ENCODE results near the gene DDX41.
"Not testable (repeated sequence)": the region's sequence is repeated elsewhere in the genome, so short reads cannot be mapped to it uniquely, and the experiment has no call there.

The DDX41 gene

DNA sequence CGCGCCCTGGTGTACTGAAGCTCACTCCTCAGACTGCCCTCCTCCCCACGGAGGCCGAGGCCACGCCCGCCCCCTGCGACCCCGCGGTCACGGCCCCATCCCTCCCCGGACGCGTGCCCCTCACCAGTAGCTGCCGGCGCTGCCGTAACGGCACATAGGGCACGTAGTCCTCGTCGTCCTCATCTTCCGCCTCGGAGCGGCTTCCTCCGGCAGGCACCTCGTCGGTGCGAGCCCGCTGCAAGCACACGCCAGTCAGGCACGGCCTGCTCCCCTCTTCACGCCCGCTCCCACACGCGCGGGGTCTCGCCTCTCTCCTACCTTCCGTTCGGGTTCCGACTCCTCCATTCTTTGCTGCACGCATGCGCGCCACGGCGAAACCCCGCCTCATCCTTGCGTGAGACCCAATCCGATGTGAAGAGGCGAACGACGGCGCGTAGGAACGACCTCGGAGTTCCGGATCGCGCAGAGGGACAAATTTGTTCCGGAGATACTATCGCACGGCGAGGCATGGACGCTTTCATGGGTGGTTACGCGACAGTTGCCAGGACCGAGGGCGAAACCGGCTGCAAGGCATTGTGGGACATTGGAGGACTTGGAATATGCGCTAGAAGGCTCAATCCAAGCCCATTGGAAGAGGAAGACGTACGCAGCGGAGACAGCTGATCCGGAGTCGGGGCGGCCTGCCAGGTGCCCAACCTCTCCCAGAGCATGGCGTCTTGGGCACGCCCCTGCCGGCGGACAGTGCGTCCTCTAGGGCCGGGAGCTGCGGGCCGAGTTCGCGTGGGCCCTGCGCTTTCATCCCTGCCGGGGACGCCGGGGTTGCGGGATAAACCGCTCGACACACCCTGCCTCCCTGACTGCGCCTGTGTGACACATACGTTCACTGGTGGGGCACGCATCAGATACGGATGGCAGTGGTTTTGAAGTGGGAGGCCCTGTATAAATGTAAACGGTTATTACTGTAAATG, at the start of gene DDX41:
Gene DDX41, minus strand, starts transcription at position 361 of the 968 bp plus-strand sequence. Its CDS starts 16 bp downstream, at position 345.
- peak; percentile 84 to 92 (median 88) for DNase-seq (ENCODE audit: low read depth in 3 of 3)

GRCh38 chr5:177565046-177565445, 48.3 kb upstream of the DDX41 start:
- no peak for DNase-seq (ENCODE audit: low read depth in 3 of 3)

DNA sequence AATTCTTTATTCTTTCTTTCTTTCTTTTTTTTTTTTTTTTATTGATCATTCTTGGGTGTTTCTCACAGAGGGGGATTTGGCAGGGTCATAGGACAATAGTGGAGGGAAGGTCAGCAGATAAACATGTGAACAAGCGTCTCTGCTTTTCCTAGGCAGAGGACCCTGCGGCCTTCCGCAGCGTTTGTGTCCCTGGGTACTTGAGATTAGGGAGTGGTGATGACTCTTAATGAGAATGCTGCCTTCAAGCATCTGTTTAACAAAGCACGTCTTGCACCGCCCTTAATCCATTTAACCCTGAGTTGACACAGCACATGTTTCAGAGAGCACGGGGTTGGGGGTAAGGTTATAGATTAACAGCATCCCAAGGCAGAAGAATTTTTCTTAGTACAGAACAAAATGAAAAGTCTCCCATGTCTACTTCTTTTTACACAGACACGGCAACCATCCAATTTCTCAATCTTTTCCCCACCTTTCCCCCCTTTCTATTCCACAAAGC, 42.7 kb upstream of the DDX41 start:
- DNase-seq (ENCODE audit: low read depth in 3 of 3), result not testable (repeated sequence)

GRCh38 chr5:177557796-177558195, 41.0 kb upstream of the DDX41 start:
- no peak for DNase-seq (ENCODE audit: low read depth in 3 of 3)

DNA sequence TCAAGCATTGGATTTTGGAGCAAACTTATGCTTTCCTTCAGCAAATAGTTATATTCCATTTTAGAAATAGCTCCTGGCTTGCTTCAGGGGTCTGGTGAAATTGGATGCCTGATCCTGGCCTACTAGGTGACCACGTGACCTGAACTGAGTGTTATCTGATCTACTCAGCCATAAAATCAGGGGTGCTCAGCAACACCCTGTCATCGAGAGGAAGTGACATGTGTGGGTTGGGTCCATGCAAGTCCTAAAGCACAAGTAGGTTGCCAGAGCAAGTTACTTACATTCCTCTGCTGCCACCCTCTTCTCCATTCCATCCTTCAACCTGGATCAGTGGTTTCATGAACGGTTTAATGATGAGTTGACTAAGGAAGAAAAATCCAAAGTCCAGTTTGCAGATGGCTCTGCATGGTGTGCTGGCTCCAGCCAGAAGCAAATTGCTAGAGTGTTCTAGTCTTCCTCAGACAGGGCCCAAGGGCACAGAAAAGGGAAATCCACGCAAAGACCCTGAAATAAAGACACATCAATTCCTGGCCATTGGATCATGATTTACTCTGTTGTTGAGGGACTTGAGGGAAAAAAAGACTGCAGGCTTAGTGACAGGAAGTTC, 40.4 kb upstream of the DDX41 start:
- DNase-seq (ENCODE audit: low read depth in 3 of 3), result no peak

DNA sequence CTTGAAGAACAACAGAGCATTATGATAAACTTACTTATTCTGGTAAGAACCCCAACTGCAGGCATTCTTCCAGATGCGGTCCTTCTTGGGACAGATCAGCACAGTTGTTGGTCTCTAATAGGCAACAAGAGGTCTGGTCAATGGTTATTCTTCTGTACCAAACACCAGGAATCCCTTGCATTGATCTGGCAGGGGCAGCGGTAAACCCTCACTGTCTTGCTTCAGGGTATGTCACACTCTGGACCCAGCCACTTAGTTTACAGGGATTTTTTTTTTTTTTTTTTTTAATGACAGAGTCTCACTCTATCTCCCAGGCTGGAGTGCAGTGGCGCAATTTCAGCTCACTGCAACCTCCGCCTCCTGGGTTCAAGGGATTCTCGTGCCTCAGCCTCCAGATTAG, 38.9 kb upstream of the DDX41 start:
- DNase-seq (ENCODE audit: low read depth in 3 of 3), result no peak

DNA sequence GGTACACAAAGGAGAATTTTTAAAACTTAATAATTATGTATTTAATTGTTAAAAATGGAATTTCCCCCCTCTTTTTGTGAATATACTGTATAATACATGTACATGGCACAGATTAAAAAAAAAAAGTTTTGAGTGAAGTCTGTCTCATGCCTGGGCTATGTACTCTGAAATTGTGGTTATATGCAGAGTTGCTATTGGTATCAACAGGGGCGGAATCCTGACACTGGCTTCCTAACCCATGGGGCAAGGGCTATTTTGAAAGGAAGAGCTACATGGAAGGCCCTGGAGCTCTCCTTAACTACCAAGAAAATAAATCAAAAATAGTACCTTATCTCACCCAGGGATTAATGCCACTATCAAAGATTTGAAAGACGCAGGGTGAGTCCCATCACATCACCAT, 38.5 kb upstream of the DDX41 start:
- no peak for DNase-seq (ENCODE audit: low read depth in 3 of 3)

- peak; percentile 90 to 93 (median 92) for DNase-seq (ENCODE audit: low read depth in 3 of 3)
Measured at GRCh38 chr5:177554474-177555111, 37.8 kb upstream of the DDX41 start, which contains the start of gene FAM193B. Gene FAM193B (minus strand): TSS chr5:177554563. CDS start chr5:177554458, 105 bp downstream.

GRCh38 chr5:177553671-177554429, 37.1 kb upstream of the DDX41 start:
- DNase-seq (ENCODE audit: low read depth in 3 of 3), result peak in 2 of 3 experiments; percentile 8 to 24

GRCh38 chr5:177552839-177553455, 36.2 kb upstream of the DDX41 start:
- DNase-seq (ENCODE audit: low read depth in 3 of 3), result no peak

DNA sequence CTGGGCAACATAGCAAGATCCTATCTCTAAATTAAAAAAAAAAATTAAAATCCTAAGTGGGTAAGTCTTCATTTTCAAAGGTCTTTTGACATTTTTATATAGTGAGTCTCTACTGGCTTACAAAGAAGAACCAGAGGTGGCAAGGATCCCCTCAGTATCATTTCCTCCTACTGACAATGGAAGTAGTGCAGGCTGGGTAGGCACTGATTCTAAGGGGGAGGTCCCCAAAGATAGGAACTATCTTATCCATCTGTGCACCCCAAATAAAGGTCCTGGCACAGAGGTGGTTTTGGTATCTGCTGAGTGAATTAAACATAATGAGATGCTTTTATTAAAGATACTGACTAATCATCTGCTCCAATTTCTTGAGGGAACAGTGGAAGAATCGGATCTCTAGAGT, 33.4 kb upstream of the DDX41 start:
- no peak for DNase-seq (ENCODE audit: low read depth in 3 of 3)

GRCh38 chr5:177548495-177548894, 31.7 kb upstream of the DDX41 start:
- no peak for DNase-seq (ENCODE audit: low read depth in 3 of 3)

GRCh38 chr5:177547736-177548135, 31.0 kb upstream of the DDX41 start:
- DNase-seq (ENCODE audit: low read depth in 3 of 3), result no peak

DNA sequence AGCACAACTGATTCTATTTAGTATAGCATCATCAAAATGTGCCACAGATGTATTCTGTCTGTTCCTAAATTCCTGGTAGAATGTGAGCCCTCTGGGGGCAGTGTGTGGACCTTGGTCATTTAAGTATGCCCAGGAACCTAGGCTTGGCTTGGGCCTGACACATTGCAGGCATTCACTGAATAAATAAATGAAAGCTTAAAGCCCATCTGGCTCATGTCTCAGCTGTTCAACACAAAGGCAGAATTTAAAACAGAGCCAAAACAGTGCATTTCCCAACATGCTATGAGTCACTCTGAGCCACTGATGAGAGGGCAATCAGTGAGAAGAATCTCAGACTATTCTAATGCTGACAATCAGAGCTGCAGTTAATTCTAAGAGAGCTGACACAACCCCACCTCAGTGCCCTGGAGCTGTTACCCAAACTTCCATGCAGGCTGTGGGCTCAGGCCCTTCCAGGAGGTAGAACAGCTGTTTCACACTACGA, 29.5 kb upstream of the DDX41 start:
- no peak for DNase-seq (ENCODE audit: low read depth in 3 of 3)

GRCh38 chr5:177545487-177546257, 28.9 kb upstream of the DDX41 start:
- no peak for DNase-seq (ENCODE audit: low read depth in 3 of 3)

DNA sequence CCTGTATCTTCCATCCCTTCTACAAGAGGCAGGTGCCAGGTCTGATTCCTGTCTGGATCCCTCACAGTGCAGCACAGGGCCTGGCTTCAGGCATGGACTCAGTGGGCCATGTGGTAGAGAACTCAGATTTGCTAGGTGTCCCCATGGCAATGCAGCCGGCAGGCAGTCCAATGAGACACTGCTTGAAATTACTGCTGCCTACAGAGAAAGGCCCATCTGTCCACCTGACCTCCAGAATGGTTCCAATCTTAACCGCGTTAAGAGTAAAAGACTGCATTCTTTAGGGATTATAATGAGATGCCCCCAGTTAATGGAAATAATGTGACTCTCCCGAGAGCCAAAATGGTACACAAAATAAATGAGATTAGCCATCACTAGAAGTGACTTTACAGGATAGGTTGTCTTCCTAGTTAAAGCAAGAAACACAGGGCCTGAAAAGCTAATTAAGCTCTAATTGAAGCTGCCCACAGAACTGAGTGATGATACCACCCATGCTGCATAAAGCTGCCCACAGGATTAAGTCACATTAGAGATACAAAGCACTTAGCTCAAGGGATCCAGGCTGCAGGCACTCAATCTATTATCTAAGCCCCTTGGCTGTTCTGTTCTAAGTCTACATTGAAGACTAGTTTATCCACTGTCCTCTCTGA, 26.2 kb upstream of the DDX41 start:
- no peak for DNase-seq (ENCODE audit: low read depth in 3 of 3)

DNA sequence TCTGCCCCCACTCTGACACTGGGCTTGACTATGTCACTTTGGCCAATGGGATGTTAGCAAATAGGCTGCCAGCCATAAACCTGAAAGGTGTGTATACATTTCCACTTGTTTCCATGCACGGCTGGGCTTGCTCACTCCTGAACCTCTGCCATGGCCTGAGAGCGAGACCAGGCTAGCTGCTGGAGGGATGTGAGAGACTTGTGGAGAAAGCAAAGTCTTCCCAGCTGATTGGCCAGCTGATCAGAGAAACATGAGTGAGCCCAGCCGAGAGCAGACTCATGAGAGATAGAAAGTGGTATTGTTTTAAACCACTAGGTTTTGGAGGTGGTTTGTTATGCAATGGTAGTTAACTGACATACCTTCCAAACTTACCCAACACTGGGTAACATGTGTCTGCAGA, 23.7 kb upstream of the DDX41 start:
- no peak for DNase-seq (ENCODE audit: low read depth in 3 of 3)

GRCh38 chr5:177539411-177539810, 22.6 kb upstream of the DDX41 start:
- no peak for DNase-seq (ENCODE audit: low read depth in 3 of 3)

DNA sequence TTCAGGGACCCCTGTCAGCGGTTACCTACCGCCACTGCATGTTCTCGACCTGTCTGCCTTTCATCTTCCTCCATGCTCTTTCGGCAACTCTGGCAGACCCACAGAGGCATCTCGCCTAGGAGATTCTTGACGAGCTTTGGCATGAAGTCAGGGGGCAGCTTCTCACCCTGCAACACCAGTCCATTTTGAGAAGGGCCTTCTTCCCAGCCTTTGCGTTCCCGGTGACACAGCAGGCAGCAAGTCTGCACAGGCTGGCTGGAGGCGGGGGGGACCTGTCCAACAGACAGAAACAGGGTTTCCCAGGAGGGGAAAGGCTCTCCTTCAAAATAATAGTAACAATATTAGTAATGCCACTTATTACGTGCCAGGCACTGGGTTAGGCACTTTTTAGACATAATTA, 22.1 kb upstream of the DDX41 start:
- DNase-seq (ENCODE audit: low read depth in 3 of 3), result no peak
